HCEC 1CT (cell line): ENCODE results near the gene COMMD4.
"Not testable (repeated sequence)": the region's sequence is repeated elsewhere in the genome, so short reads cannot be mapped to it uniquely, and the experiment has no call there.

ENCODE experiments used
- DNase-seq: peaks from one replicate; pipeline ENCODE4 v3.0.0-alpha.2; 2017

Gene COMMD4

DNA sequence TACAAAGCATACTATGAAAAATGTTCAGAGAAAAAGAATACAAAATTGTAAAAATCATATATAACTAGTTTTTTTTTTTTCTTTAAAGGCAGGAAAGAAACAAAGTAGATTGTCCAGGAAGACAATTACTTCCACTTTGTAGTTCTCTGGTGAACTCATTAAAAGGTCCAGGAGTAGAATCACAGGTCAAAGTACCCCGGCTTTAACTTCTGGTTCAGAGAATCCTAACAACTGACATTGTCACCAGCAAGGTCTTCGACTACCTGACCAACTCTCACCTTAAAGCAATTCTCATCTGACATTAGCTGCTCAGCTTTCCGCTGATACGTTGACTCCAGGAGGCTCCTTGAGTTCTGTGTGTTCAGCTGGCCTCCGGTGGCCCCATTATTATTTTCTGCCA lies 48.1 kb downstream of the COMMD4 start:
- DNase-seq = not testable (repeated sequence)
